ENCODE data around the gene CHCHD3. TPM values are rescaled to one million over a fixed set of nuclear protein-coding genes. Genes with fewer than 3 reads are reported as not detected.

The CHCHD3 gene
- total RNA-seq (2022) (82.2 and 89.9 TPM in 2 replicates), Bru-seq, nascent RNA (percentile 84 among the genes with signal in this experiment), BruChase-seq, experiment 1, labeled RNA remaining after a 6-hour chase (percentile 61 among the genes with signal in this experiment), BruChase-seq, experiment 2, labeled RNA remaining after a 2-hour chase (percentile 61 among the genes with signal in this experiment)
- long read RNA-seq, transcript CHCHD3-201 (8 exons, 1,598 nt) = major isoform, 181 of 197 reads
- long read RNA-seq, partial matches to known transcripts = 4 of 197 reads
- long read RNA-seq, other reads (novel, unspliced or antisense) = 12 of 197 reads

GRCh38 chr7:133081599-133082389, at the start of gene CHCHD3:
Gene CHCHD3, minus strand, starts transcription at chr7:133082090. Its CDS starts 153 bp downstream, at chr7:133081937.
- no TSS peak for BruUV-seq (replicated peaks)
- intact Hi-C loops (cut with micrococcal nuclease; ENCODE audit: unreplicated experiment) = no loop called here

GRCh38 chr7:133130166-133130565, 48.3 kb upstream of the CHCHD3 start:
- Mint-ChIP-seq H3K36me3 (ENCODE audit: insufficient read depth, unreplicated experiment) (no peaks in the 10 kb centered on the region), H3K4me1 (ENCODE audit: low read depth, unreplicated experiment) (no peaks in the 10 kb centered on the region), H3K27ac (ENCODE audit: unreplicated experiment) (no peak overlapping the region), H3K9me3 (ENCODE audit: low read depth, unreplicated experiment) (peaks cover 4% of the 10 kb centered on the region), H3K4me3 (ENCODE audit: low read depth, unreplicated experiment) (no peak overlapping the region), H3K27me3 (ENCODE audit: unreplicated experiment) (peaks cover 33% of the 10 kb centered on the region)
- CTCF ChIA-PET = no interaction called here
- intact Hi-C loops (cut with micrococcal nuclease; ENCODE audit: unreplicated experiment) = no loop called here
- no peak for DNase-seq
- no peak for TF ChIP-seq CTCF (IDR thresholded peaks at IDR 0.05; ENCODE audit: unreplicated experiment)
- BruUV-seq (replicated peaks) = no TSS peak

More at GRCh38 chr7:133081599-133082389, at the start of gene CHCHD3:
- H3K27me3 Mint-ChIP-seq (ENCODE audit: unreplicated experiment) = peaks cover 10% of the 10 kb centered on the region
- peak; percentile 97 for DNase-seq
- H3K36me3 Mint-ChIP-seq (ENCODE audit: insufficient read depth, unreplicated experiment) = peaks cover 17% of the 10 kb centered on the region
- peak within 1 kb of the TSS; percentile 81 for H3K27ac Mint-ChIP-seq (ENCODE audit: unreplicated experiment)
- CTCF ChIA-PET = interaction anchor here (0.6 to 0.7 kb wide), 2 partner anchors 9 to 353 kb away, joined by 3 read pairs; no protein-coding TSS in a partner anchor
- TF ChIP-seq CTCF (IDR thresholded peaks at IDR 0.05; ENCODE audit: unreplicated experiment) = no peak
- peaks cover 14% of the 10 kb centered on the region for H3K4me1 Mint-ChIP-seq (ENCODE audit: low read depth, unreplicated experiment)
- no peaks in the 10 kb centered on the region for H3K9me3 Mint-ChIP-seq (ENCODE audit: low read depth, unreplicated experiment)
- H3K4me3 Mint-ChIP-seq (ENCODE audit: low read depth, unreplicated experiment) = peak within 1 kb of the TSS; percentile 86

GRCh38 chr7:133126422-133126821, 44.5 kb upstream of the CHCHD3 start:
- Mint-ChIP-seq H3K36me3 (ENCODE audit: insufficient read depth, unreplicated experiment) (no peaks in the 10 kb centered on the region), H3K4me1 (ENCODE audit: low read depth, unreplicated experiment) (no peaks in the 10 kb centered on the region), H3K27ac (ENCODE audit: unreplicated experiment) (no peak overlapping the region), H3K9me3 (ENCODE audit: low read depth, unreplicated experiment) (peaks cover 4% of the 10 kb centered on the region), H3K27me3 (ENCODE audit: unreplicated experiment) (peaks cover 16% of the 10 kb centered on the region), H3K4me3 (ENCODE audit: low read depth, unreplicated experiment) (no peak overlapping the region)
- no TSS peak for BruUV-seq (replicated peaks)
- DNase-seq = no peak
- CTCF ChIA-PET = no interaction called here
- intact Hi-C loops (cut with micrococcal nuclease; ENCODE audit: unreplicated experiment) = no loop called here
- no peak for TF ChIP-seq CTCF (IDR thresholded peaks at IDR 0.05; ENCODE audit: unreplicated experiment)

- CTCF ChIA-PET = no interaction called here
- Mint-ChIP-seq H3K27ac (ENCODE audit: unreplicated experiment) (no peak overlapping the region), H3K4me3 (ENCODE audit: low read depth, unreplicated experiment) (no peak overlapping the region), H3K4me1 (ENCODE audit: low read depth, unreplicated experiment) (no peaks in the 10 kb centered on the region), H3K9me3 (ENCODE audit: low read depth, unreplicated experiment) (no peaks in the 10 kb centered on the region), H3K36me3 (ENCODE audit: insufficient read depth, unreplicated experiment) (no peaks in the 10 kb centered on the region), H3K27me3 (ENCODE audit: unreplicated experiment) (peaks cover 15% of the 10 kb centered on the region)
- no peak for DNase-seq
- no peak for TF ChIP-seq CTCF (IDR thresholded peaks at IDR 0.05; ENCODE audit: unreplicated experiment)
- BruUV-seq (replicated peaks) = no TSS peak
- intact Hi-C loops (cut with micrococcal nuclease; ENCODE audit: unreplicated experiment) = no loop called here
Measured at GRCh38 chr7:133124974-133125373, 43.1 kb upstream of the CHCHD3 start.

Data from Calu3 (cell line).